Measurements from ENCODE around the gene GBP5. TPM values are rescaled to one million over a fixed set of nuclear protein-coding genes. Genes with fewer than 3 reads are reported as not detected.
"Not testable (repeated sequence)": the region's sequence is repeated elsewhere in the genome, so short reads cannot be mapped to it uniquely, and the experiment has no call there.

GBP5 gene
- polyA plus RNA-seq, 1 experiment = not detected

- ChIA-PET CTCF (interaction anchor here (1.0 kb wide), 1 partner anchor 71 kb away, joined by 3 read pairs; no protein-coding TSS in a partner anchor), POLR2A (no interaction called here)
- no peak for TF ChIP-seq CTCF (IDR thresholded peaks at IDR 0.05; ENCODE audit: insufficient read depth, low read depth, low read length)
- Histone ChIP-seq H3K27me3 (ENCODE audit: control insufficient read depth, insufficient read depth, low read length) (no peaks in the 10 kb centered on the region), H3K36me3 (ENCODE audit: control insufficient read depth, insufficient read depth, low read length) (no peaks in the 10 kb centered on the region), H3K4me3 (ENCODE audit: low read depth, low read length) (no peak overlapping the region)
- no peak for DNase-seq (ENCODE audit: low read depth)
These were observed 14.8 kb upstream of the GBP5 start for GRCh38 chr1:89287181-89288050.

GRCh38 chr1:89286549-89287180 lies 14.0 kb upstream of the GBP5 start:
- H3K4me3 ChIP-seq (ENCODE audit: low read depth, low read length) = no peak overlapping the region
- no peaks in the 10 kb centered on the region for H3K27me3 ChIP-seq (ENCODE audit: control insufficient read depth, insufficient read depth, low read length)
- TF ChIP-seq CTCF (IDR thresholded peaks at IDR 0.05; ENCODE audit: insufficient read depth, low read depth, low read length) = no peak
- no peak for DNase-seq (ENCODE audit: low read depth)
- ChIA-PET POLR2A (no interaction called here), CTCF (interaction anchor here (1.0 kb wide), 1 partner anchor 71 kb away, joined by 3 read pairs; no protein-coding TSS in a partner anchor)
- H3K36me3 ChIP-seq (ENCODE audit: control insufficient read depth, insufficient read depth, low read length) = no peaks in the 10 kb centered on the region

- ChIA-PET POLR2A (no interaction called here), CTCF (no interaction called here)
- DNase-seq (ENCODE audit: low read depth) = no peak
- H3K36me3 ChIP-seq (ENCODE audit: control insufficient read depth, insufficient read depth, low read length) = no peaks in the 10 kb centered on the region
- H3K4me3 ChIP-seq (ENCODE audit: low read depth, low read length) = no peak overlapping the region
- no peak for TF ChIP-seq CTCF (IDR thresholded peaks at IDR 0.05; ENCODE audit: insufficient read depth, low read depth, low read length)
- no peaks in the 10 kb centered on the region for H3K27me3 ChIP-seq (ENCODE audit: control insufficient read depth, insufficient read depth, low read length)
These were observed 13.2 kb upstream of the GBP5 start for GRCh38 chr1:89285745-89286380.

- H3K27me3 ChIP-seq (ENCODE audit: control insufficient read depth, insufficient read depth, low read length); CTCF ChIA-PET; H3K4me3 ChIP-seq (ENCODE audit: low read depth, low read length); DNase-seq (ENCODE audit: low read depth); POLR2A ChIA-PET; H3K36me3 ChIP-seq (ENCODE audit: control insufficient read depth, insufficient read depth, low read length): not testable (repeated sequence)
These were observed 11.6 kb upstream of the GBP5 start for GRCh38 chr1:89284078-89284763.

GRCh38 chr1:89280766-89281165 lies 8.1 kb upstream of the GBP5 start:
- Histone ChIP-seq H3K36me3 (ENCODE audit: control insufficient read depth, insufficient read depth, low read length) (no peaks in the 10 kb centered on the region), H3K4me3 (ENCODE audit: low read depth, low read length) (no peak overlapping the region), H3K27me3 (ENCODE audit: control insufficient read depth, insufficient read depth, low read length) (no peaks in the 10 kb centered on the region)
- no peak for TF ChIP-seq CTCF (IDR thresholded peaks at IDR 0.05; ENCODE audit: insufficient read depth, low read depth, low read length)
- no peak for DNase-seq (ENCODE audit: low read depth)
- CTCF ChIA-PET = no interaction called here
- POLR2A ChIA-PET = no interaction called here
